ENCODE measurements around the gene SDHD.

- TF ChIP-seq CTCF (IDR thresholded peaks at IDR 0.05) (no peak), EP300 (IDR thresholded peaks at IDR 0.05) (no peak), POLR2AphosphoS5 (IDR thresholded peaks at IDR 0.05) (no peak), POLR2A (IDR thresholded peaks at IDR 0.05) (no peak)
Measured at GRCh38 chr11:112106070-112106469, 19.4 kb downstream of the SDHD start.

Data from gastroesophageal sphincter (tissue), 3 donors.